Neural cell (in vitro differentiated cells): ENCODE data around the gene PDLIM5. TPM values are rescaled to one million over a fixed set of nuclear protein-coding genes. Genes with fewer than 3 reads are reported as not detected.

Source experiments
- H2AFZ ChIP-seq: fragments of 200-600, 300-800 bp; sonication (generic), shearing (Covaris generic); 2 replicates; pipeline ENCODE4 v1.6.0; 2014; ENCODE audit warnings: low read depth, mild to moderate bottlenecking, antibody characterized with exemption, low read length, moderate library complexity
- H3F3A ChIP-seq: fragments of 200-600 bp; shearing (Covaris generic); 2 replicates; pipeline ENCODE4 v1.6.1; 2016; ENCODE audit warnings: mild to moderate bottlenecking, moderate library complexity, mixed read lengths, antibody characterized with exemption, low read length; ENCODE audit not compliant: insufficient read depth, poor library complexity, severe bottlenecking
- H3K27ac ChIP-seq: fragments of 200-600, 300-800 bp; sonication (generic), shearing (Covaris generic); 2 replicates; pipeline ENCODE4 v1.5.1; 2014; ENCODE audit warnings: mild to moderate bottlenecking, low read length, moderate library complexity
- H3K27me3 ChIP-seq: fragments of 300-800, 200-600 bp; sonication (generic), shearing (Covaris generic); 2 replicates; pipeline ENCODE4 v1.6.0; 2014; ENCODE audit warnings: mild to moderate bottlenecking, low read depth, low read length, moderate library complexity; ENCODE audit not compliant: insufficient read depth
- H3K36me3 ChIP-seq: fragments of 300-800, 200-600 bp; sonication (generic), shearing (Covaris generic); 2 replicates; pipeline ENCODE4 v1.5.1; 2014; ENCODE audit warnings: mild to moderate bottlenecking, antibody characterized with exemption, low read length, moderate library complexity; ENCODE audit not compliant: insufficient read depth
- H3K4me2 ChIP-seq: fragments of 300-800, 200-600 bp; sonication (generic), shearing (Covaris generic); 2 replicates; pipeline ENCODE4 v1.6.0; 2014; ENCODE audit warnings: mild to moderate bottlenecking, low read length
- H3K4me3 ChIP-seq: fragments of 300-800, 200-600 bp; sonication (generic), shearing (Covaris generic); 2 replicates; pipeline ENCODE4 v1.5.1; 2014; ENCODE audit warnings: mild to moderate bottlenecking, low read length, moderate library complexity
- H3K79me2 ChIP-seq: fragments of 200-600 bp; shearing (Covaris generic); replicated peaks from 2 replicates; pipeline ENCODE4 v1.6.0; 2014; ENCODE audit warnings: mild to moderate bottlenecking, low read length, moderate library complexity; ENCODE audit not compliant: insufficient read depth
- H3K9ac ChIP-seq: fragments of 300-800, 200-600 bp; sonication (generic), shearing (Covaris generic); 2 replicates; pipeline ENCODE4 v1.6.1; 2016; ENCODE audit warnings: mild to moderate bottlenecking, low read length, mixed read lengths
- H3K9me2 ChIP-seq: fragments of 200-600 bp; shearing (Covaris generic); 2 replicates; pipeline ENCODE4 v1.6.1; 2016; ENCODE audit warnings: mild to moderate bottlenecking, low read length, mixed read lengths; ENCODE audit not compliant: insufficient read depth
- H3K9me3 ChIP-seq: fragments of 200-600, 300-800 bp; sonication (generic), shearing (Covaris generic); 2 replicates; pipeline ENCODE4 v1.6.1; 2016; ENCODE audit warnings: mild to moderate bottlenecking, mixed run types, low read length, moderate library complexity, mixed read lengths
- H4K20me1 ChIP-seq: fragments of 200-600 bp; shearing (Covaris generic); 2 replicates; pipeline ENCODE4 v1.6.1; 2016; ENCODE audit warnings: mild to moderate bottlenecking, mixed run types; ENCODE audit not compliant: insufficient read depth
- CTCF ChIP-seq: fragments of 450-650 bp; IDR thresholded peaks from 2 replicates; pipeline ENCODE4 v1.5.1; 2014; ENCODE audit warnings: antibody characterized with exemption, mild to moderate bottlenecking, moderate library complexity; ENCODE audit not compliant: poor library complexity, severe bottlenecking
- EP300 ChIP-seq: fragments of 450-650 bp; conservative IDR thresholded peaks from 2 replicates; pipeline ENCODE4 v1.6.1; 2014; ENCODE audit warnings: antibody characterized with exemption, mild to moderate bottlenecking, moderate library complexity; ENCODE audit not compliant: poor library complexity, severe bottlenecking
- EZH2 ChIP-seq: fragments of 200-600, 300-800 bp; shearing (Covaris generic), sonication (generic); IDR thresholded peaks from 2 replicates; pipeline ENCODE4 v1.6.1; 2014; ENCODE audit warnings: antibody characterized with exemption, low read length, borderline replicate concordance, mild to moderate bottlenecking; ENCODE audit not compliant: insufficient read depth, poor library complexity, severe bottlenecking
- MXI1 ChIP-seq: fragments of 450-650 bp; conservative IDR thresholded peaks from 2 replicates; pipeline ENCODE4 v1.6.1; 2014; ENCODE audit warnings: antibody characterized with exemption, mild to moderate bottlenecking; ENCODE audit not compliant: poor library complexity, severe bottlenecking
- POLR2AphosphoS5 ChIP-seq: IDR thresholded peaks from 2 replicates; pipeline ENCODE4 v1.6.1; 2012
- RAD21 ChIP-seq: fragments of 450-650 bp; conservative IDR thresholded peaks from 2 replicates; pipeline ENCODE4 v1.6.1; 2014; ENCODE audit warnings: antibody characterized with exemption, mild to moderate bottlenecking, moderate library complexity
- REST ChIP-seq: IDR thresholded peaks from 2 replicates; pipeline ENCODE4 v1.6.1; 2012; ENCODE audit warnings: borderline replicate concordance
- SMC3 ChIP-seq: fragments of 450-650 bp; conservative IDR thresholded peaks from 2 replicates; pipeline ENCODE4 v1.6.1; 2014; ENCODE audit warnings: antibody characterized with exemption, mild to moderate bottlenecking, moderate library complexity; ENCODE audit not compliant: poor library complexity
- TAF1 ChIP-seq: IDR thresholded peaks from 2 replicates; pipeline ENCODE4 v1.6.1; 2012; ENCODE audit warnings: low read depth
- polyA plus RNA-seq: library from polyadenylated mRNA; depleted of rRNA; stranded (reverse); fragments of >200 nt; gene quantifications from 2 replicates; pipeline ENCODE4 v1.2.3, GENCODE V29; 2014

The PDLIM5 gene
- polyA plus RNA-seq, 1 donor from 2014 or later, result 1.6 TPM

GRCh38 chr4:94561249-94562024 is 109.7 kb downstream of the PDLIM5 start:
- Histone ChIP-seq H3K9me3 (no peaks in the 10 kb centered on the region), H3K27ac (no peak overlapping the region), H3K79me2 (no peaks in the 10 kb centered on the region), H3K4me3 (no peak overlapping the region), H3K36me3 (no peaks in the 10 kb centered on the region), H4K20me1 (no peaks in the 10 kb centered on the region), H3K9ac (no peak overlapping the region), H3F3A (no peaks in the 10 kb centered on the region), H3K4me2 (no peak overlapping the region), H2AFZ (no peak overlapping the region), H3K27me3 (no peaks in the 10 kb centered on the region), H3K9me2 (no peaks in the 10 kb centered on the region)
- TF ChIP-seq MXI1 (no peak), TAF1 (no peak), REST (no peak), POLR2AphosphoS5 (no peak), EP300 (no peak), CTCF (no peak), RAD21 (no peak), EZH2 (no peak), SMC3 (no peak)

- Histone ChIP-seq H3K9me2 (no peaks in the 10 kb centered on the region), H3K9ac (no peak overlapping the region), H3K9me3 (no peaks in the 10 kb centered on the region), H3K36me3 (no peaks in the 10 kb centered on the region), H2AFZ (no peak overlapping the region), H3K4me3 (no peak overlapping the region), H3K4me2 (no peak overlapping the region), H4K20me1 (no peaks in the 10 kb centered on the region), H3F3A (no peaks in the 10 kb centered on the region), H3K79me2 (no peaks in the 10 kb centered on the region), H3K27ac (no peak overlapping the region), H3K27me3 (no peaks in the 10 kb centered on the region)
- TF ChIP-seq RAD21 (no peak), SMC3 (no peak), EZH2 (no peak), CTCF (no peak), POLR2AphosphoS5 (no peak), REST (no peak), MXI1 (no peak), EP300 (no peak), TAF1 (no peak)
These were observed 110.5 kb downstream of the PDLIM5 start for GRCh38 chr4:94562285-94562684.
